ENCODE data around the gene LAD1.

The LAD1 gene

GRCh38 chr1:201351617-201352016 lies 47.5 kb downstream of the LAD1 start:
- in situ Hi-C loops (cut with HindIII; ENCODE audit: low sequenced_read_pairs): no loop called here
- H3K4me3 ChIP-seq (ENCODE audit: low read depth, low read length): no peak overlapping the region
- DNase-seq (ENCODE audit: low read depth, low spot score): no peak
- no peak for TF ChIP-seq CTCF (IDR thresholded peaks at IDR 0.05; ENCODE audit: low read depth, low read length)

- no peak for TF ChIP-seq CTCF (IDR thresholded peaks at IDR 0.05; ENCODE audit: low read depth, low read length)
- in situ Hi-C loops (cut with HindIII; ENCODE audit: low sequenced_read_pairs): no loop called here
- no peak overlapping the region for H3K4me3 ChIP-seq (ENCODE audit: low read depth, low read length)
- DNase-seq (ENCODE audit: low read depth, low spot score): no peak
Measured at GRCh38 chr1:201350884-201351283, 48.2 kb downstream of the LAD1 start.

GRCh38 chr1:201350361-201350725 lies 48.8 kb downstream of the LAD1 start:
- no peak for DNase-seq (ENCODE audit: low read depth, low spot score)
- in situ Hi-C loops (cut with HindIII; ENCODE audit: low sequenced_read_pairs): no loop called here
- H3K4me3 ChIP-seq (ENCODE audit: low read depth, low read length): no peak overlapping the region
- no peak for TF ChIP-seq CTCF (IDR thresholded peaks at IDR 0.05; ENCODE audit: low read depth, low read length)

GRCh38 chr1:201349092-201349491 lies 50.0 kb downstream of the LAD1 start:
- no peak overlapping the region for H3K4me3 ChIP-seq (ENCODE audit: low read depth, low read length)
- in situ Hi-C loops (cut with HindIII; ENCODE audit: low sequenced_read_pairs): no loop called here
- no peak for TF ChIP-seq CTCF (IDR thresholded peaks at IDR 0.05; ENCODE audit: low read depth, low read length)
- no peak for DNase-seq (ENCODE audit: low read depth, low spot score)

- DNase-seq (ENCODE audit: low read depth, low spot score): peak; percentile 45
- no peak overlapping the region for H3K4me3 ChIP-seq (ENCODE audit: low read depth, low read length)
- peak; percentile 79 for TF ChIP-seq CTCF (IDR thresholded peaks at IDR 0.05; ENCODE audit: low read depth, low read length)
- in situ Hi-C loops (cut with HindIII; ENCODE audit: low sequenced_read_pairs): no loop called here
Measured at GRCh38 chr1:201348211-201348566, 50.9 kb downstream of the LAD1 start.

- TF ChIP-seq CTCF (IDR thresholded peaks at IDR 0.05; ENCODE audit: low read depth, low read length): no peak
- no peak overlapping the region for H3K4me3 ChIP-seq (ENCODE audit: low read depth, low read length)
- DNase-seq (ENCODE audit: low read depth, low spot score): no peak
- in situ Hi-C loops (cut with HindIII; ENCODE audit: low sequenced_read_pairs): no loop called here
Measured at GRCh38 chr1:201347498-201348210, 51.5 kb downstream of the LAD1 start.

Measured in astrocyte of the spinal cord (primary cell).